Stimulated activated effector memory CD8-positive, alpha-beta T cell treated with anti-CD3 and anti-CD28 coated beads, Interleukin-12 subunit alpha, Interleukin-12 subunit beta, amount 100 ng/mL, for 72 hours (primary cell): ENCODE results near the gene STXBP3.
A peak's percentile ranks its signal among the peaks of the same experiment; 100 is the strongest.

ENCODE experiments used
- ATAC-seq: fragments of 150-1000 bp; cut with Tn5 transposase; 2 replicates; pipeline ENCODE4 v1.10.0; 2021
- DNase-seq, 2 donors: peaks; one replicate each; pipeline ENCODE4 v3.0.0; 2021 to 2022; ENCODE audit warnings: low spot score in 2 of 2
- H3K27ac Mint-ChIP-seq: one replicate; pipeline ENCODE4 v1.8.0; 2022; ENCODE audit warnings: mild to moderate bottlenecking, mixed read lengths
- H3K36me3 Mint-ChIP-seq: one replicate; pipeline ENCODE4 v1.8.0; 2022; ENCODE audit warnings: mild to moderate bottlenecking, mixed read lengths
- H3K4me1 Mint-ChIP-seq: one replicate; pipeline ENCODE4 v1.8.0; 2022; ENCODE audit warnings: mixed read lengths
- H3K4me3 Mint-ChIP-seq: one replicate; pipeline ENCODE4 v1.8.0; 2022; ENCODE audit warnings: mild to moderate bottlenecking, mixed read lengths
- H3K9me3 Mint-ChIP-seq: one replicate; pipeline ENCODE4 v1.8.0; 2022; ENCODE audit warnings: mixed read lengths

STXBP3 gene

DNA sequence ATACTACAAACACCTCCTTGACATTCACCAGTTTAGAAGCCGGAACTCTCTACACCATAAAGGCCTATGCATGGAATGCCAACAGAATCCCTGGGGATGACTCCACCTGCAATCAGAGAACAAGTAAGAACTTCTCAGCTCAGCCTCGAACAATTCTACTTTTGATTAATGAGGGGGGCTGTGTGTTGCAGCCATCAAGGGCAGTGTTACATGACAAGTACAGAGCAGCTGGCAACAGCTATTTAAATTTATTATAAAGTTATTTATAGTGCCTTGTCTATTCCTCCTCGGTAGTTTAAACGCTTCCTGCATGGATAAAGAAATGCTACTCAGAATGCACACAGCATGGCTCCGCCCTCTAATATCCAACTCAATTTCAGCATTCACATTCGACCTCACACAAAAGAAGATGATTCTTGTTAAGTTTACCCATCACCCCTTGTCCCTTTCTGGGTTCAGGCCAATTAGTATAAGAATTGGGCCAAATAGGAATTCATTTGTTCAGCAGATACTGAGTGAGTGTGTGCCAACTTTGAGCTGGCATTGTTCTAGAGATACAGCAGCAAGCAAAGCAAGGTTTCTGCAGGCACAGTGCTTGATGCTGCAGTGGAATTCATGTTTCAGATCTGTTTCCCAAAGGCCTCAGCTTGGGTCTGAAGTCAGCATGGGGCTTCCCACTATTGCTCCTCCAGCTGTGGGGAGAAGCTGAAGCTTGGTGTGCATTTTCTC, 27.4 kb upstream of the STXBP3 start:
- Mint-ChIP-seq H3K4me1 (no peaks in the 10 kb centered on the region), H3K27ac (no peak overlapping the region), H3K9me3 (no peaks in the 10 kb centered on the region), H3K4me3 (no peak overlapping the region), H3K36me3 (no peaks in the 10 kb centered on the region)
- DNase-seq (no peak), ATAC-seq (no peak)

DNA sequence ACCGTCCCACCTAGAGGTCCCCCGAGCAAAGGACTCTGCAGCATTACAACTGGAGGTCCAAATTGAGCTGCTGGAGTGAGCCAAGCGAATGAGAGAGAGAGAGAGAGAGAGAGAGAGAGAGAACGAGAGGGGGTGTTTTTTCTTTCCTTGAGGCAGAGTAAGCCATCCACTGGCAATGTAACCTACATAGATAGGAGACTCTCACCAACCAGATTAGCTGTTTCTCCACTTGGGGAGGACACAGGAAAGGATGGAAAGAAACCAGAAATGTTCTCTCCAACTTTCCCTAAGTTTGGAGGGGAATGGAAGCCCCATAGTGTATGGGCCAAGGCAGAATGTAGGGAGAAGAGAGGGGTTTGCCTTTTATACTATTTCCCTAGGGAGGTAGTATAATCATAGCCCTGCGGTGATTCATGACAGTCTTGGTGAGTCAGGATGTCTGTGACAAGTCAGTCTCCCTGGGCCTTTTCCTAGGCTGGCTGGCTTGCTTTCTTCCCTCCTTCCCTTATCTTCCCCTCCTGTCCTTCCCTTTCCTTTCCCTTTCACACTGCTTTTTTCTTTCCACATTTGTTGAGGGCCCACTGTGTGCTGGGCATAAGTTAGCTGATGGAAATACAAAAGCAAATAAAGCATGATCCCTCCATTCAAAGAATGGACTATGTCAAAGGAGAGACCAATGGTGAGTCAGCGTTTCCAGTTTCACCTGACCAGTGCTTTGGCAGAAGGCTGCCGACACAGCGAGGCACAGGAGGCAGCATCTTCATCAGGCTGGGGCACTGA, 26.6 kb upstream of the STXBP3 start:
- H3K27ac Mint-ChIP-seq = no peak overlapping the region
- no peak overlapping the region for H3K4me3 Mint-ChIP-seq
- ATAC-seq (peak; percentile 72), DNase-seq (no peak)
- H3K36me3 Mint-ChIP-seq = no peaks in the 10 kb centered on the region
- H3K9me3 Mint-ChIP-seq = no peaks in the 10 kb centered on the region
- no peaks in the 10 kb centered on the region for H3K4me1 Mint-ChIP-seq

GRCh38 chr1:108722292-108722691, 24.2 kb upstream of the STXBP3 start:
- Mint-ChIP-seq H3K27ac (no peak overlapping the region), H3K9me3 (no peaks in the 10 kb centered on the region), H3K4me3 (no peak overlapping the region), H3K36me3 (no peaks in the 10 kb centered on the region), H3K4me1 (no peaks in the 10 kb centered on the region)
- ATAC-seq = no peak
- DNase-seq = no peak

GRCh38 chr1:108725906-108726305, 20.6 kb upstream of the STXBP3 start:
- Mint-ChIP-seq H3K4me3 (no peak overlapping the region), H3K4me1 (no peaks in the 10 kb centered on the region)
- DNase-seq = no peak

DNA sequence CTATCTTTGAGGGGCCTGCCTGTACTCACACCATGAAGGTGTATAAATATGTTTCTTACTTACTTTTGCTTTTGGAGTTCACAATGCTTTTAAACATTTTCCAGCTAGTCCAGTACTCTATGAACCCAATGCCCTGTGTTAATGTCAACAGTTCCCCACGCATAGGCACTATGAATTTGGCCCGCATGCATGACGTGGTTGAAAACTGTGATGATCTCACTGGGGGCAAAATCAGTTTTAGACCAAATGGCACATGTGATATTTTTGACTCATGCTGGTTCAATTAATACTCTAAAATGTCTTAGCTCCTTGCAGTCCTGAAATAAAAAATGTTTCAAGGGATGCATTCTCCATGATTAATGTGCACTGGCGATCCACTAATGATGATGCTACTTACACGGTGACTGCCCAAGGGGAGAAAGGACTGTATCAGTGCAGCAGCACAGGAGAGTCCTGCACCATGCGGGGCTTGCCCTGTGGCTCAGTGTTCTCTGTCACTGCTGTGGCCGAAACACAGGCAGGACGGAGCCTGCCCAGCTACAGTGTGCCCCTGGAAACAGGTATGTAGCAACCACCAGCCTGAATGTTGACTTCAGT, 18.0 kb upstream of the STXBP3 start:
- H3K9me3 Mint-ChIP-seq = no peaks in the 10 kb centered on the region
- no peaks in the 10 kb centered on the region for H3K4me1 Mint-ChIP-seq
- H3K27ac Mint-ChIP-seq = no peak overlapping the region
- no peak for ATAC-seq
- no peaks in the 10 kb centered on the region for H3K36me3 Mint-ChIP-seq
- no peak for DNase-seq
- no peak overlapping the region for H3K4me3 Mint-ChIP-seq

More at GRCh38 chr1:108725906-108726305, 20.6 kb upstream of the STXBP3 start:
- no peak for ATAC-seq
- H3K9me3 Mint-ChIP-seq = no peaks in the 10 kb centered on the region
- H3K36me3 Mint-ChIP-seq = no peaks in the 10 kb centered on the region
- H3K27ac Mint-ChIP-seq = no peak overlapping the region

GRCh38 chr1:108729481-108729880, 17.0 kb upstream of the STXBP3 start:
- H3K4me1 Mint-ChIP-seq = no peaks in the 10 kb centered on the region
- no peak for DNase-seq
- ATAC-seq = no peak
- H3K27ac Mint-ChIP-seq = no peak overlapping the region
- H3K9me3 Mint-ChIP-seq = no peaks in the 10 kb centered on the region
- H3K36me3 Mint-ChIP-seq = no peaks in the 10 kb centered on the region
- H3K4me3 Mint-ChIP-seq = no peak overlapping the region

GRCh38 chr1:108732398-108732797, 14.1 kb upstream of the STXBP3 start:
- Mint-ChIP-seq H3K9me3 (no peaks in the 10 kb centered on the region), H3K4me3 (no peak overlapping the region), H3K27ac (no peak overlapping the region), H3K36me3 (no peaks in the 10 kb centered on the region), H3K4me1 (no peaks in the 10 kb centered on the region)
- DNase-seq (no peak), ATAC-seq (no peak)

- DNase-seq = no peak
- no peaks in the 10 kb centered on the region for H3K4me1 Mint-ChIP-seq
- no peak overlapping the region for H3K4me3 Mint-ChIP-seq
- no peak for ATAC-seq
- no peaks in the 10 kb centered on the region for H3K9me3 Mint-ChIP-seq
- H3K36me3 Mint-ChIP-seq = no peaks in the 10 kb centered on the region
- H3K27ac Mint-ChIP-seq = no peak overlapping the region
Observed at GRCh38 chr1:108734171-108734865, 12.2 kb upstream of the STXBP3 start.

DNA sequence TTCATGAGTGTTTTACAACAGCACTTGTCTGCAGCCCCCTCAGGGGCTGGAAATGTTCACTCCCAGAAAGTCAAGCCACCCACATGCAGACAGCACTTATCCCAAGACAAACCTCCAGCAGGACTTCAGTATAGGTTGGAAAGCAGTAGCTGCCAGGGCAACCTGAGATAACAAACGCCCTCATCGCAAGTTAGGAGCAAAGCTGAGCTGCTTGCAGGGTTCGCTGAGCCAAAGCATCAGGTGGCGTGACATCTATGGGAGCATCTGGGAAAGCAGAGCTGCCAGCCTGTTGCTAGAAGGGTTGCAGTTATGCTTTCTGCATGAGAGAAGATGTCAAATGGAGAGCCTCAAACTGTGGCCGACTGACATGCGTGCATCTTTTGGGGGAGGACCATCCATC, 4.2 kb upstream of the STXBP3 start:
- H3K4me1 Mint-ChIP-seq = peaks cover 4% of the 10 kb centered on the region
- no peak overlapping the region for H3K27ac Mint-ChIP-seq
- no peaks in the 10 kb centered on the region for H3K9me3 Mint-ChIP-seq
- no peak for DNase-seq
- no peak for ATAC-seq
- peaks cover 12% of the 10 kb centered on the region for H3K36me3 Mint-ChIP-seq
- no peak overlapping the region for H3K4me3 Mint-ChIP-seq

- Mint-ChIP-seq H3K27ac (peak overlapping the region; percentile 98), H3K9me3 (no peaks in the 10 kb centered on the region), H3K36me3 (peaks cover 26% of the 10 kb centered on the region), H3K4me3 (peak overlapping the region; percentile 99), H3K4me1 (peaks cover 25% of the 10 kb centered on the region)
- DNase-seq (no peak), ATAC-seq (no peak)
Observed at GRCh38 chr1:108745980-108746381, 493 bp upstream of the STXBP3 start.

- peaks cover 28% of the 10 kb centered on the region for H3K4me1 Mint-ChIP-seq
- no peaks in the 10 kb centered on the region for H3K9me3 Mint-ChIP-seq
- H3K4me3 Mint-ChIP-seq = peak overlapping the region; percentile 99
- DNase-seq (peak; percentile 9 to 64), ATAC-seq (peak; percentile 33)
- peak overlapping the region; percentile 98 for H3K27ac Mint-ChIP-seq
- H3K36me3 Mint-ChIP-seq = peaks cover 32% of the 10 kb centered on the region
Observed at GRCh38 chr1:108747171-108747850, 837 bp downstream of the STXBP3 start.

GRCh38 chr1:108747898-108748297, 1.4 kb downstream of the STXBP3 start:
- Mint-ChIP-seq H3K4me3 (peak overlapping the region; percentile 99), H3K36me3 (peaks cover 38% of the 10 kb centered on the region), H3K9me3 (no peaks in the 10 kb centered on the region), H3K4me1 (peaks cover 28% of the 10 kb centered on the region), H3K27ac (no peak overlapping the region)
- no peak for DNase-seq
- ATAC-seq = no peak

DNA sequence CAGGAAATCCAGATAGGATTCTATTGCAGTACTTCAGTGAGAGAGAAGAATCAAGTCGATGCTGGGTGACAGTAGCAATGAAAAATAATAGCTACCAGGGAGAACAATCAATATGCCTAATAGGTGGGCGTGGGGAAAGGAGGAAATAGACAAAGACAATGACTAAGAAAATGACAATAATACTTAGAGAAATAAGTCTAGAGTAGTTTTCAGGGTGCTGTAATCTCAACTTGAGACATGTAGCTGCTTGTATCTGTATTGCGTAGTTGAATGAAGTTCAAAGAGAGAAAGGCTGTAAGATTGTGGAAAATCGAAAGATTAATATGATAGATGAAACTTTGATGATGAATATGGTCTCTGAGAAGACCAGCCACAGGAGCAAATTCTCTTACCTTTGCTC, 2.6 kb downstream of the STXBP3 start:
- Mint-ChIP-seq H3K27ac (no peak overlapping the region), H3K36me3 (peaks cover 50% of the 10 kb centered on the region), H3K4me1 (peaks cover 28% of the 10 kb centered on the region), H3K4me3 (no peak overlapping the region), H3K9me3 (no peaks in the 10 kb centered on the region)
- no peak for DNase-seq
- ATAC-seq = no peak

- Mint-ChIP-seq H3K9me3 (no peaks in the 10 kb centered on the region), H3K4me3 (no peak overlapping the region), H3K27ac (peak overlapping the region; percentile 15), H3K4me1 (peaks cover 28% of the 10 kb centered on the region), H3K36me3 (peaks cover 65% of the 10 kb centered on the region)
- DNase-seq (no peak), ATAC-seq (no peak)
Observed at GRCh38 chr1:108750476-108751181, 4.2 kb downstream of the STXBP3 start.
